Naive thymus-derived CD8-positive, alpha-beta T cell (primary cell): ENCODE measurements around the gene KIF4B. TPM values are rescaled to one million over a fixed set of nuclear protein-coding genes. Genes with fewer than 3 reads are reported as not detected.

Source experiments
- ATAC-seq, 2 donors: fragments of 150-1000 bp; cut with Tn5 transposase in 1 of 2; sonication (Bioruptor Pico), chemical (Tn5 transposase) in 1 of 2; 1 replicate in 1 of 2; 2 replicates in 1 of 2; pipeline ENCODE4 v1.10.0; 2021; ENCODE audit warnings: mild to moderate bottlenecking in 2 of 2, moderate library complexity in 2 of 2
- POLR2A ChIA-PET: fragments of 350-600 bp; sonication (Branson Sonifier 250); formaldehyde crosslinking; loops from one replicate; lab custom pipeline; 2021; ENCODE audit warnings: antibody characterized with exemption; lab: Charles Lee
- DNase-seq, 10 donors: peaks; one replicate each; pipeline versions ENCODE4 v3.0.0 to v3.0.0-alpha.2; 2020 to 2022
- H3K27ac Mint-ChIP-seq, 10 donors: one replicate each; pipeline ENCODE4 v1.8.0; 2020 to 2022; ENCODE audit warnings: mild to moderate bottlenecking in 10 of 10, mixed read lengths in 10 of 10, moderate library complexity in 4 of 10, inconsistent platforms in 1 of 10
- H3K27me3 Mint-ChIP-seq, 5 donors: one replicate each; pipeline ENCODE4 v1.8.0; 2021 to 2022; ENCODE audit warnings: mixed read lengths in 5 of 5
- H3K36me3 Mint-ChIP-seq, 3 donors: one replicate each; pipeline ENCODE4 v1.8.0; 2020 to 2022; ENCODE audit warnings: mixed read lengths in 3 of 3, mild to moderate bottlenecking in 2 of 3, inconsistent platforms in 1 of 3
- H3K4me1 Mint-ChIP-seq, 4 donors: one replicate each; pipeline ENCODE4 v1.8.0; 2021 to 2022; ENCODE audit warnings: mixed read lengths in 4 of 4
- H3K4me3 Mint-ChIP-seq, 10 donors: one replicate each; pipeline ENCODE4 v1.8.0; 2020 to 2022; ENCODE audit warnings: mild to moderate bottlenecking in 10 of 10, mixed read lengths in 10 of 10, moderate library complexity in 6 of 10, inconsistent platforms in 1 of 10
- H3K9me3 Mint-ChIP-seq, 9 donors: one replicate each; pipeline ENCODE4 v1.8.0; 2020 to 2022; ENCODE audit warnings: mixed read lengths in 9 of 9, mild to moderate bottlenecking in 3 of 9, inconsistent platforms in 1 of 9, moderate library complexity in 1 of 9
- polyA plus RNA-seq, 3 donors: library from polyadenylated mRNA; unstranded; fragments of 300-500 nt; fragmentation: Illumina TruSeq; gene quantifications; one replicate each; pipeline ENCODE4 v1.2.3, GENCODE V29; 2021
- total RNA-seq, 8 experiments: library from RNA in 2 of 8; stranded (reverse) in 2 of 8; gene quantifications; one replicate each; pipeline ENCODE4 v1.2.3 and lab custom pipeline; 2021 to 2026

The KIF4B gene
- total and polyA plus RNA-seq, 5 experiments from 2014 or later = not detected

GRCh38 chr5:155047818-155048217 lies 34.3 kb downstream of the KIF4B start:
- DNase-seq (no peak), ATAC-seq (no peak)
- H3K4me1 Mint-ChIP-seq = no peaks in the 10 kb centered on the region
- peaks cover 13 to 47% (median 23%) of the 10 kb centered on the region in 5 donors for H3K27me3 Mint-ChIP-seq
- no peak overlapping the region for H3K27ac Mint-ChIP-seq
- H3K4me3 Mint-ChIP-seq = no peak overlapping the region
- no peaks in the 10 kb centered on the region for H3K9me3 Mint-ChIP-seq
- POLR2A ChIA-PET = no interaction called here
- H3K36me3 Mint-ChIP-seq = no peaks in the 10 kb centered on the region

- Mint-ChIP-seq H3K4me3 (no peak overlapping the region), H3K27me3 (peaks cover 14 to 32% (median 24%) of the 10 kb centered on the region in 5 donors), H3K4me1 (no peaks in the 10 kb centered on the region), H3K9me3 (no peaks in the 10 kb centered on the region), H3K36me3 (no peaks in the 10 kb centered on the region), H3K27ac (no peak overlapping the region)
- POLR2A ChIA-PET = no interaction called here
- DNase-seq (no peak), ATAC-seq (no peak)
Observed at GRCh38 chr5:155049569-155050383, 36.2 kb downstream of the KIF4B start.

- POLR2A ChIA-PET = no interaction called here
- no peak for DNase-seq
- H3K36me3 Mint-ChIP-seq = no peaks in the 10 kb centered on the region
- H3K4me3 Mint-ChIP-seq = no peak overlapping the region
- no peaks in the 10 kb centered on the region for H3K4me1 Mint-ChIP-seq
- ATAC-seq = no peak
- H3K27me3 Mint-ChIP-seq = peaks cover 13 to 26% (median 21%) of the 10 kb centered on the region in 5 donors
- H3K27ac Mint-ChIP-seq = no peak overlapping the region
- H3K9me3 Mint-ChIP-seq = no peaks in the 10 kb centered on the region
Observed at GRCh38 chr5:155050384-155051019, 36.9 kb downstream of the KIF4B start.

DNA sequence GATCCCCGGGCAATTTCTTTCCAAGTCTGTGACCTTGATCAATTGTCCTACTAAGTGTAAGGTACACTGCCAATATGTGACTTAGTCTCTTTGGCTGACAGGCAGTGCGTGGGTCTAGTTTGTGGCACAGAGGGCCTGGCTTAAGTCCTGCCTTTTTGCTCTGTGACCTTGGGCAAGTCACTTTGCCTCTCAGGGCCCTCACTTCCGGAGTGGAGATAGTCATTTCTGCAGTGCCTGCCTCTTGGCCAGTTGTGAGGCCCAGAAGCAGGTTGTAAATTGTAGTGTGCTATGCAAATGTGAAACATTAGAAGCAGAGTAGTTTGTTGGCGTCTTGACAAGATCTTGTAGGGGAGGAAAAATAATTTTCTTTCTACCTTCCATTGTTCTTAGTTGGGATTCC lies 39.0 kb downstream of the KIF4B start:
- no peak for ATAC-seq
- Mint-ChIP-seq H3K27ac (no peak overlapping the region), H3K4me3 (no peak overlapping the region), H3K4me1 (no peaks in the 10 kb centered on the region), H3K36me3 (no peaks in the 10 kb centered on the region), H3K9me3 (no peaks in the 10 kb centered on the region), H3K27me3 (peaks cover 6 to 18% (median 10%) of the 10 kb centered on the region in 5 donors)
- DNase-seq = no peak
- POLR2A ChIA-PET = no interaction called here

- ATAC-seq = no peak
- peaks cover 0 to 10% (median 9%) of the 10 kb centered on the region in 5 donors for H3K27me3 Mint-ChIP-seq
- no peaks in the 10 kb centered on the region for H3K9me3 Mint-ChIP-seq
- H3K4me1 Mint-ChIP-seq = no peaks in the 10 kb centered on the region
- no peak for DNase-seq
- H3K4me3 Mint-ChIP-seq = no peak overlapping the region
- POLR2A ChIA-PET = no interaction called here
- no peak overlapping the region for H3K27ac Mint-ChIP-seq
- H3K36me3 Mint-ChIP-seq = no peaks in the 10 kb centered on the region
Observed at GRCh38 chr5:155053501-155053900, 39.9 kb downstream of the KIF4B start.

GRCh38 chr5:155056644-155057269 lies 43.2 kb downstream of the KIF4B start:
- Mint-ChIP-seq H3K4me3 (no peak overlapping the region), H3K27ac (no peak overlapping the region), H3K27me3 (peaks cover 0 to 12% (median 9%) of the 10 kb centered on the region in 5 donors), H3K36me3 (no peaks in the 10 kb centered on the region), H3K9me3 (peaks cover 0 to 11% (median 4%) of the 10 kb centered on the region in 9 donors), H3K4me1 (no peaks in the 10 kb centered on the region)
- DNase-seq (no peak), ATAC-seq (no peak)
- POLR2A ChIA-PET = no interaction called here

DNA sequence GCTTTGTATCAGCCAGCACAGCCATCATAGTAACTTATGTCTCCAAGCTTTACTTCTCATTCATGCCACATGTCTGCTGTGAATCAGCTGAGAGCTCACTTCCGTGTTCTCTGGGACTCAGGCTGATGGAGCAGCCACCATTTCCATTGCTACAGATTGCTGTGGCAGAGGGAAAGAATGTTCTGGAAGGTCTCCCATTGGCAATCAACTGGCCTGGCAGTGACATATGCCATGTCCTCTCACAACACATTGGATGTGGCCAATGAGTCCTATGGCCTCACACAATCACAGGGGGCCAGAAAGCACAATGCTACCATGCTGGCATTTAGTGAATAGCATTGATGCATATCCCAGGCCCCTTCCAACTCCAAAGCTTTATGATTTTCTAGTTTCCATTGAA lies 44.1 kb downstream of the KIF4B start:
- DNase-seq = no peak
- Mint-ChIP-seq H3K4me3 (no peak overlapping the region), H3K36me3 (peaks cover 0 to 1% (median 0%) of the 10 kb centered on the region in 3 donors), H3K4me1 (no peaks in the 10 kb centered on the region), H3K27me3 (peaks cover 0 to 12% (median 9%) of the 10 kb centered on the region in 5 donors), H3K27ac (no peak overlapping the region), H3K9me3 (peaks cover 0 to 11% (median 5%) of the 10 kb centered on the region in 9 donors)
- POLR2A ChIA-PET = no interaction called here
- no peak for ATAC-seq

- no peak for ATAC-seq
- H3K27ac Mint-ChIP-seq = no peak overlapping the region
- H3K27me3 Mint-ChIP-seq = peaks cover 2 to 19% (median 16%) of the 10 kb centered on the region in 5 donors
- no peaks in the 10 kb centered on the region for H3K4me1 Mint-ChIP-seq
- peaks cover 0 to 11% (median 5%) of the 10 kb centered on the region in 9 donors for H3K9me3 Mint-ChIP-seq
- peaks cover 0 to 1% (median 0%) of the 10 kb centered on the region in 3 donors for H3K36me3 Mint-ChIP-seq
- POLR2A ChIA-PET = no interaction called here
- no peak for DNase-seq
- no peak overlapping the region for H3K4me3 Mint-ChIP-seq
Observed at GRCh38 chr5:155064580-155064979, 51.0 kb downstream of the KIF4B start.

DNA sequence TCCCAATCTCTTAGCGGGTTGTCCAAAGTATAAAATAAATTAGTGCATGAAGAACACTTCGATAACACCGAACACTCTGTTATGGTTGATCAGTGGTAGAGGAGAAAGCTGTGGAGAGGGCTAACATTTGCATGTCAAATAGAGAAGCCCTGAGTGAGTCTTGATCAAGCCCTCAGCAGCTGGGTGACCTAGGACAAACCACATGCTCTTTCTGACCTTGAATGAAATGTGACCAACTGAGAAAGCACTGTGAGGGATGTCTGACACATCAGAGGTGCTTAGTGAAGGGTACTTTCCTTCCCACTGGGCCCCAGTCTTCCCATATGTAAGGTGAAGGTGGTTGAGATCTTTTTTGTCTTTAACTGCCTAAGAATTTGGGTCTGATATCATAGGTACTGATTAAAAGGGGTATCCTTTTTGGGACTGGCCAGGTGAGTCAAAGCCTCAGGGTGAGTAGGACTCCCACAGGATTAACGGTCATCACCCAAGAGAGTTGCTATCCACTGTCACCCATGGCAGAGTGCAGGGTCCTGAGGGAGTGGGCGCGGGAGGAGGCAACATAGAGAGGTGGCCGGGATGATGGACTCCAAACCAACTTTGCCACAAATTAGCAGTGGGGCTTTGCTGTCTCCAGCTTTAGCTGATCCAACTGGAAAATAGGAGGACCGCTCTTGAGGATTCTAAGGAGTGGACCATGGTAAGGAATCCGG lies 53.5 kb downstream of the KIF4B start:
- no peak overlapping the region for H3K4me3 Mint-ChIP-seq
- ATAC-seq (no peak), DNase-seq (no peak)
- no peaks in the 10 kb centered on the region for H3K36me3 Mint-ChIP-seq
- POLR2A ChIA-PET = no interaction called here
- H3K9me3 Mint-ChIP-seq = no peaks in the 10 kb centered on the region
- no peaks in the 10 kb centered on the region for H3K4me1 Mint-ChIP-seq
- peaks cover 2 to 19% (median 12%) of the 10 kb centered on the region in 5 donors for H3K27me3 Mint-ChIP-seq
- no peak overlapping the region for H3K27ac Mint-ChIP-seq

Other genes starting within 250 kb of the KIF4B start
- under 1 TPM; 0.22 to 0.86 TPM for gene FAXDC2, start 163.2 kb upstream of the KIF4B start, total RNA-seq
- gene FAXDC2, start 163.2 kb upstream of the KIF4B start, polyA plus RNA-seq = under 1 TPM in 2 of 3 donors, not detected in 1; 0.34 to 0.67 TPM
- 100 to 1,000 TPM; 112 to 116 TPM for gene CNOT8, start 155.1 kb upstream of the KIF4B start, total RNA-seq
- 100 to 1,000 TPM; 134 to 157 (median 153) TPM for gene CNOT8, start 155.1 kb upstream of the KIF4B start, polyA plus RNA-seq
- gene GEMIN5, start 75.5 kb upstream of the KIF4B start, total RNA-seq = 10 to 100 TPM; 16.3 to 18.7 TPM
- gene GEMIN5, start 75.5 kb upstream of the KIF4B start, polyA plus RNA-seq = 10 to 100 TPM in 1 of 3 donors, 1 to 10 TPM in 2; 6.2 to 10.5 (median 9.5) TPM
- 10 to 100 TPM; 25.6 to 27.2 TPM for gene MRPL22, start 72.7 kb upstream of the KIF4B start, total RNA-seq
- gene MRPL22, start 72.7 kb upstream of the KIF4B start, polyA plus RNA-seq = 100 to 1,000 TPM in 1 of 3 donors, 10 to 100 TPM in 2; 71.8 to 108 (median 88.8) TPM